ENCODE results near the gene LOXL1.

GRCh38 chr15:73939138-73939537, 12.9 kb downstream of the LOXL1 start:
- TF ChIP-seq CTCF (conservative IDR thresholded peaks at IDR 0.05; ENCODE audit: low read depth, low read length): no peak
- TF ChIP-seq EZH2 (IDR thresholded peaks at IDR 0.05; ENCODE audit: low read length, unreplicated experiment): no peak
- TF ChIP-seq EZH2phosphoT487 (IDR thresholded peaks at IDR 0.05; ENCODE audit: borderline replicate concordance, low read length): no peak

Measured in PC-3 (cell line).